OCI-LY7 (cell line): ENCODE measurements around the gene CASP2. TPM values are rescaled to one million over a fixed set of nuclear protein-coding genes. Genes with fewer than 3 reads are reported as not detected.

Experiments used
- BruUV-seq: library from RNA; stranded (reverse); fragments of 400-500 nt; replicated peaks from 2 replicates; lab custom pipeline; 2021; lab: Mats Ljungman, UMichigan
- CTCF ChIA-PET: fragments of 300-600 bp; sonication (Branson Sonifier 250); formaldehyde crosslinking; loops from one replicate; lab custom pipeline; 2022; ENCODE audit warnings: antibody characterized with exemption; ENCODE audit not compliant: unreplicated experiment; lab: Charles Lee
- POLR2A ChIA-PET: fragments of 300-600 bp; sonication (Branson Sonifier 250); formaldehyde crosslinking; loops from one replicate; lab custom pipeline; 2022; ENCODE audit warnings: antibody characterized with exemption; lab: Charles Lee
- DNase-seq: peaks from one replicate; pipeline ENCODE4 v3.0.0-alpha.2; 2015; ENCODE audit warnings: low spot score
- H2AFZ ChIP-seq: fragments of 200-600 bp; sonication (generic), shearing (Covaris generic); 2 replicates; pipeline ENCODE4 v1.6.1; 2014; ENCODE audit warnings: mild to moderate bottlenecking, antibody characterized with exemption, low read length, moderate library complexity
- H3K27ac ChIP-seq: fragments of 200-600 bp; sonication (generic); 2 replicates; pipeline ENCODE4 v1.5.1; 2014; ENCODE audit warnings: mixed run types, low read depth, mild to moderate bottlenecking, moderate library complexity, low read length, inconsistent platforms; ENCODE audit not compliant: poor library complexity, severe bottlenecking
- H3K36me3 ChIP-seq: fragments of 200-600 bp; sonication (generic); 2 replicates; pipeline ENCODE4 v1.6.1; 2014; ENCODE audit warnings: mild to moderate bottlenecking, antibody characterized with exemption, low read length, moderate library complexity, mixed read lengths; ENCODE audit not compliant: insufficient read depth
- H3K4me1 ChIP-seq: fragments of 200-600 bp; sonication (generic); 2 replicates; pipeline ENCODE4 v1.5.1; 2014; ENCODE audit warnings: mild to moderate bottlenecking, low read length; ENCODE audit not compliant: insufficient read depth, poor library complexity, severe bottlenecking
- H3K4me2 ChIP-seq: fragments of 200-600 bp; sonication (generic); 2 replicates; pipeline ENCODE4 v1.6.1; 2014; ENCODE audit warnings: mild to moderate bottlenecking, low read length
- H3K4me3 ChIP-seq: fragments of 200-600 bp; sonication (generic); 2 replicates; pipeline ENCODE4 v1.5.1; 2014; ENCODE audit warnings: mild to moderate bottlenecking, low read depth, low read length; ENCODE audit not compliant: poor library complexity, severe bottlenecking
- H3K79me2 ChIP-seq: fragments of 200-600 bp; sonication (generic); 2 replicates; pipeline ENCODE4 v1.6.1; 2016; ENCODE audit warnings: low read depth, mild to moderate bottlenecking, low read length, moderate library complexity, mixed read lengths; ENCODE audit not compliant: insufficient read depth
- H3K9me2 ChIP-seq: fragments of 200-600 bp; sonication (generic); 2 replicates; pipeline ENCODE4 v1.6.1; 2016; ENCODE audit warnings: mild to moderate bottlenecking, low read length, mixed read lengths; ENCODE audit not compliant: insufficient read depth
- H3K9me3 ChIP-seq: fragments of 200-600 bp; sonication (generic); 2 replicates; pipeline ENCODE4 v1.6.1; 2014; ENCODE audit warnings: mild to moderate bottlenecking, mixed run types, low read length, mixed read lengths
- H4K20me1 ChIP-seq: fragments of 200-600 bp; sonication (generic); 2 replicates; pipeline ENCODE4 v1.6.1; 2014; ENCODE audit warnings: mild to moderate bottlenecking, antibody characterized with exemption, low read length, moderate library complexity, mixed read lengths; ENCODE audit not compliant: insufficient read depth
- EZH2phosphoT487 ChIP-seq: fragments of 200-600 bp; sonication (generic); IDR thresholded peaks from 2 replicates; pipeline ENCODE4 v1.6.1; 2018; ENCODE audit warnings: low read depth, borderline replicate concordance, mild to moderate bottlenecking, mixed run types, antibody characterized with exemption, low read length, moderate library complexity, mixed read lengths
- intact Hi-C: fragments of 100-400 bp; cut with micrococcal nuclease; formaldehyde crosslinking; loops from one replicate; pipeline ENCODE4 v1.10.0; 2022; ENCODE audit not compliant: unreplicated experiment
- total RNA-seq, 2 experiments: library from RNA; depleted of rRNA in 1 of 2; stranded (reverse); fragments of >200 nt in 1 of 2; shearing (Covaris generic) in 1 of 2; gene quantifications; 2 replicates each; pipeline ENCODE4 v1.2.3, GENCODE V29; 2014 to 2022
- TF ChIP-seq, protein P1 (sequence below): fragments of 200-600 bp; sonication (generic); conservative IDR thresholded peaks from 2 replicates; pipeline ENCODE4 v1.5.1; 2014; ENCODE audit warnings: mild to moderate bottlenecking, antibody characterized with exemption, low read length, moderate library complexity, mixed read lengths

CASP2 gene
- total RNA-seq, 2 experiments from 2014 or later, result 27.2 to 61.6 TPM

DNA sequence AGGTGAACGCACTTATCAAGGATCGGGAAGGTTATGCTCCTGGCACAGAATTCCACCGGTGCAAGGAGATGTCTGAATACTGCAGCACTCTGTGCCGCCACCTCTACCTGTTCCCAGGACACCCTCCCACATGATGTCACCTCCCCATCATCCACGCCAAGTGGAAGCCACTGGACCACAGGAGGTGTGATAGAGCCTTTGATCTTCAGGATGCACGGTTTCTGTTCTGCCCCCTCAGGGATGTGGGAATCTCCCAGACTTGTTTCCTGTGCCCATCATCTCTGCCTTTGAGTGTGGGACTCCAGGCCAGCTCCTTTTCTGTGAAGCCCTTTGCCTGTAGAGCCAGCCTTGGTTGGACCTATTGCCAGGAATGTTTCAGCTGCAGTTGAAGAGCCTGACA is 16.8 kb downstream of the CASP2 start:
- H3K36me3 ChIP-seq, result peaks cover 98% of the 10 kb centered on the region
- 0 out of 2 replicates have a peak, but pooled peaks cover 7% of the 10 kb centered on the region for H4K20me1 ChIP-seq
- no peak for DNase-seq
- no peaks in the 10 kb centered on the region for H3K9me3 ChIP-seq
- ChIA-PET CTCF (interaction anchor here (1.2 kb wide), 1 partner anchor 65 kb away, joined by 4 read pairs; no protein-coding TSS in a partner anchor), POLR2A (no interaction called here)
- no peaks in the 10 kb centered on the region for H3K79me2 ChIP-seq
- H3K9me2 ChIP-seq, result no peaks in the 10 kb centered on the region
- H3K4me1 ChIP-seq, result no peaks in the 10 kb centered on the region
- no peak overlapping the region for H2AFZ ChIP-seq
- H3K4me2 ChIP-seq, result no peak overlapping the region
- no TSS peak for BruUV-seq
- no peak overlapping the region for H3K4me3 ChIP-seq
- intact Hi-C loops, result loop anchor here (1.0 kb wide), 1 partner anchor 65 kb away; no protein-coding TSS in a partner anchor
- TF ChIP-seq, protein P1, sequence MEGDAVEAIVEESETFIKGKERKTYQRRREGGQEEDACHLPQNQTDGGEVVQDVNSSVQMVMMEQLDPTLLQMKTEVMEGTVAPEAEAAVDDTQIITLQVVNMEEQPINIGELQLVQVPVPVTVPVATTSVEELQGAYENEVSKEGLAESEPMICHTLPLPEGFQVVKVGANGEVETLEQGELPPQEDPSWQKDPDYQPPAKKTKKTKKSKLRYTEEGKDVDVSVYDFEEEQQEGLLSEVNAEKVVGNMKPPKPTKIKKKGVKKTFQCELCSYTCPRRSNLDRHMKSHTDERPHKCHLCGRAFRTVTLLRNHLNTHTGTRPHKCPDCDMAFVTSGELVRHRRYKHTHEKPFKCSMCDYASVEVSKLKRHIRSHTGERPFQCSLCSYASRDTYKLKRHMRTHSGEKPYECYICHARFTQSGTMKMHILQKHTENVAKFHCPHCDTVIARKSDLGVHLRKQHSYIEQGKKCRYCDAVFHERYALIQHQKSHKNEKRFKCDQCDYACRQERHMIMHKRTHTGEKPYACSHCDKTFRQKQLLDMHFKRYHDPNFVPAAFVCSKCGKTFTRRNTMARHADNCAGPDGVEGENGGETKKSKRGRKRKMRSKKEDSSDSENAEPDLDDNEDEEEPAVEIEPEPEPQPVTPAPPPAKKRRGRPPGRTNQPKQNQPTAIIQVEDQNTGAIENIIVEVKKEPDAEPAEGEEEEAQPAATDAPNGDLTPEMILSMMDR, result no peak
- no peak for TF ChIP-seq EZH2phosphoT487
- H3K27ac ChIP-seq, result no peak overlapping the region

DNA sequence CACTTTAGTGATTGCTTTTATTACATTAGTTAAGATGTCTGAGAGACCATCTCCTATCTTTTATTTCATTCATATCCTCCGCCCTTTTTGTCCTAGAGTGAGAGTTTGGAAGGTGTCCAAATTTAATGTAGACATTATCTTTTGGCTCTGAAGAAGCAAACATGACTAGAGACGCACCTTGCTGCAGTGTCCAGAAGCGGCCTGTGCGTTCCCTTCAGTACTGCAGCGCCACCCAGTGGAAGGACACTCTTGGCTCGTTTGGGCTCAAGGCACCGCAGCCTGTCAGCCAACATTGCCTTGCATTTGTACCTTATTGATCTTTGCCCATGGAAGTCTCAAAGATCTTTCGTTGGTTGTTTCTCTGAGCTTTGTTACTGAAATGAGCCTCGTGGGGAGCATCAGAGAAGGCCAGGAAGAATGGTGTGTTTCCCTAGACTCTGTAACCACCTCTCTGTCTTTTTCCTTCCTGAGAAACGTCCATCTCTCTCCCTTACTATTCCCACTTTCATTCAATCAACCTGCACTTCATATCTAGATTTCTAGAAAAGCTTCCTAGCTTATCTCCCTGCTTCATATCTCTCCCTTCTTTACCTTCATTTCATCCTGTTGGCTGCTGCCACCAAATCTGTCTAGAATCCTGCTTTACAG is 17.4 kb downstream of the CASP2 start:
- Histone ChIP-seq H4K20me1 (0 out of 2 replicates have a peak, but pooled peaks cover 7% of the 10 kb centered on the region), H3K4me2 (no peak overlapping the region), H3K79me2 (no peaks in the 10 kb centered on the region), H2AFZ (no peak overlapping the region), H3K4me1 (no peaks in the 10 kb centered on the region), H3K27ac (no peak overlapping the region), H3K9me3 (no peaks in the 10 kb centered on the region), H3K4me3 (no peak overlapping the region), H3K36me3 (peaks cover 93% of the 10 kb centered on the region), H3K9me2 (no peaks in the 10 kb centered on the region)
- intact Hi-C loops, result loop anchor here (1.0 kb wide), 1 partner anchor 65 kb away; no protein-coding TSS in a partner anchor
- POLR2A ChIA-PET, result no interaction called here
- no peak for TF ChIP-seq EZH2phosphoT487
- TF ChIP-seq, protein P1, result peak; percentile 86
- BruUV-seq, result no TSS peak
- CTCF ChIA-PET, result interaction anchor here (1.2 kb wide), 1 partner anchor 65 kb away, joined by 4 read pairs; no protein-coding TSS in a partner anchor
- DNase-seq, result peak; percentile 47

DNA sequence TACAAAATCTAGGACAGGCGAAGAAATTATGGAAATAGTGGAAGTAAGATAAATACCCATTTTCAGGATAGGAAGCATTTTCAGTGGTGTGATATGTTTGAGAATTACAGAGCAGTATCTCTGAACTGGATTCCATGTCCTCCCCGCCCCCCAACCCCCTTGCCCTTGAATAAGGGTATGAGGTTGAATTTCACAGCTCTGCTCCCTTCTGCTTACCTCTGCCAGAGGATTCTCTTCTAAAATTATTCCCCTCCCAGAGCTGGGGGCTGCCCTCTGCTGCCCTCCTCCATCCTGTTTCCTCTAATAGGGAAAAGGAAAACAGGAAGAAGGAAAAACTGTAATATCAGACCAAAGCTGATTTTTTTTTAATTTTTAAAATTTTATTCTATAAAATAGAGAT is 20.5 kb downstream of the CASP2 start:
- no peak for TF ChIP-seq EZH2phosphoT487
- TF ChIP-seq, protein P1, result no peak
- ChIA-PET CTCF (no interaction called here), POLR2A (interaction anchor here (0.6 to 1.9 kb wide), 6 partner anchors 9 to 66 kb away, joined by 3 to 15 read pairs (median 5); partner anchors contain the start of gene CASP2)
- H2AFZ ChIP-seq, result no peak overlapping the region
- H3K4me1 ChIP-seq, result no peaks in the 10 kb centered on the region
- no TSS peak for BruUV-seq
- no peak overlapping the region for H3K4me2 ChIP-seq
- no peak for DNase-seq
- intact Hi-C loops, result no loop called here
- H3K9me3 ChIP-seq, result no peaks in the 10 kb centered on the region
- H4K20me1 ChIP-seq, result 0 out of 2 replicates have a peak, but pooled peaks cover 7% of the 10 kb centered on the region
- H3K4me3 ChIP-seq, result no peak overlapping the region
- no peak overlapping the region for H3K27ac ChIP-seq
- H3K9me2 ChIP-seq, result no peaks in the 10 kb centered on the region
- no peaks in the 10 kb centered on the region for H3K79me2 ChIP-seq
- peaks cover 64% of the 10 kb centered on the region for H3K36me3 ChIP-seq
